K562 (cell line): Measurements from ENCODE around the gene MEST. TPM values are rescaled to one million over a fixed set of nuclear protein-coding genes. Genes with fewer than 3 reads are reported as not detected.
A peak's percentile ranks its signal among the peaks of the same experiment; 100 is the strongest.

ENCODE experiments used
- ATAC-seq: fragments of 200-7000 bp; cut with Tn5 transposase; 3 replicates; pipeline ENCODE4 v1.9.1; 2020; ENCODE audit warnings: moderate library complexity
- BruUV-seq: library from RNA; stranded (reverse); fragments of 400-500 nt; replicated peaks from 2 replicates; lab custom pipeline; 2021; lab: Mats Ljungman, UMichigan
- CTCF ChIA-PET: fragments of 300-600 bp; formaldehyde crosslinking; extraction: SDS; loops from one replicate; lab custom pipeline; 2021; ENCODE audit warnings: low intra/inter-chr PET ratio; lab: Yijun Ruan, JAX
- POLR2A ChIA-PET: fragments of 300-600, 350-650 bp; sonication (Branson Sonifier 250); formaldehyde crosslinking; extraction: SDS; loops from one replicate; lab custom pipeline; 2021; ENCODE audit warnings: antibody characterized with exemption, inconsistent platforms; lab: Yijun Ruan, JAX
- DNase-seq, 4 experiments: peaks; one replicate each; pipeline versions ENCODE4 v3.0.0 to v3.0.0-alpha.2; 2011 to 2018; ENCODE audit warnings: low spot score in 3 of 4, mixed read lengths in 3 of 4; ENCODE audit errors: extremely low read depth in 1 of 4
- FAIRE-seq: peaks from 2 replicates; lab custom pipeline; 2011; peaks lifted over from hg19 to GRCh38; lab: Jason Lieb, UNC
- H2AFZ ChIP-seq: 2 replicates; pipeline ENCODE4 v1.6.0; 2011; ENCODE audit warnings: low read depth, low read length, control low read depth, inconsistent platforms
- H3K27ac ChIP-seq: fragments of 200-600 bp; 3 replicates; pipeline ENCODE4 v1.8.0; 2011; ENCODE audit warnings: low read depth, mild to moderate bottlenecking, control low read depth, inconsistent platforms, low read length, moderate library complexity, mixed read lengths; ENCODE audit errors: extremely low read depth
- H3K27me3 ChIP-seq, 2 experiments: fragments of 300-600 bp in 1 of 2; 2 replicates in 1 of 2; 3 replicates in 1 of 2; pipeline versions ENCODE4 v1.6.0 to v1.8.0; 2011; ENCODE audit warnings: inconsistent platforms in 2 of 2, low read length in 2 of 2, mild to moderate bottlenecking in 1 of 2, mixed read lengths in 1 of 2, moderate library complexity in 1 of 2; ENCODE audit not compliant: control insufficient read depth in 2 of 2, insufficient read depth in 2 of 2
- H3K36me3 ChIP-seq: fragments of 300-600 bp; 3 replicates; pipeline ENCODE4 v1.8.0; 2011; ENCODE audit warnings: mild to moderate bottlenecking, low read length, inconsistent platforms; ENCODE audit not compliant: control insufficient read depth, insufficient read depth
- H3K4me1 ChIP-seq, 2 experiments: fragments of 200-600 bp in 1 of 2; replicated peaks in 1 of 2; 2 replicates in 1 of 2; 3 replicates in 1 of 2; pipeline versions ENCODE4 v1.5.1 to v1.8.0; 2011; ENCODE audit warnings: inconsistent platforms in 2 of 2, low read length in 2 of 2, mild to moderate bottlenecking in 1 of 2, mixed read lengths in 1 of 2, moderate library complexity in 1 of 2; ENCODE audit not compliant: control insufficient read depth in 2 of 2, insufficient read depth in 2 of 2
- H3K4me2 ChIP-seq: 2 replicates; pipeline ENCODE4 v1.6.1; 2011; ENCODE audit warnings: low read length, control low read depth, inconsistent platforms, mixed read lengths; ENCODE audit not compliant: insufficient read depth
- H3K4me3 ChIP-seq: fragments of 200-600 bp; sonication (generic), shearing (Covaris generic); 2 replicates; pipeline ENCODE4 v1.5.1; 2016; ENCODE audit warnings: control low read depth, inconsistent platforms
- H3K79me2 ChIP-seq: fragments of 200-600 bp; 3 replicates; pipeline ENCODE4 v1.8.0; 2011; ENCODE audit warnings: low read length, inconsistent platforms; ENCODE audit not compliant: control insufficient read depth, insufficient read depth
- H3K9ac ChIP-seq, 2 experiments: 2 replicates each; pipeline versions ENCODE4 v1.6.0 to v1.6.1; 2011; ENCODE audit warnings: low read depth in 2 of 2, low read length in 2 of 2, control low read depth in 1 of 2, inconsistent platforms in 1 of 2, mild to moderate bottlenecking in 1 of 2, mixed read lengths in 1 of 2; ENCODE audit not compliant: insufficient read depth in 1 of 2
- H3K9me1 ChIP-seq: one replicate; pipeline ENCODE4 v1.6.0; 2011; ENCODE audit warnings: inconsistent platforms, mild to moderate bottlenecking, low read length, moderate library complexity; ENCODE audit not compliant: control insufficient read depth, insufficient read depth
- H3K9me3 ChIP-seq: replicated peaks from 2 replicates; pipeline ENCODE4 v1.5.1; 2011; ENCODE audit warnings: low read depth, low read length, inconsistent platforms; ENCODE audit not compliant: control insufficient read depth, insufficient read depth
- H4K20me1 ChIP-seq: replicated peaks from 2 replicates; pipeline ENCODE4 v1.6.1; 2011; ENCODE audit warnings: low read length, inconsistent platforms, mixed read lengths; ENCODE audit not compliant: control insufficient read depth, insufficient read depth
- BHLHE40 ChIP-seq: IDR thresholded peaks from 2 replicates; pipeline ENCODE4 v1.6.1; 2011; ENCODE audit warnings: low read length, improper control_type of control experiment
- CBFA2T3 ChIP-seq: fragments of 450-650 bp; IDR thresholded peaks from 2 replicates; pipeline ENCODE4 v1.6.1; 2017
- CREB3 ChIP-seq: fragments of 450-650 bp; conservative IDR thresholded peaks from 2 replicates; pipeline ENCODE4 v1.6.1; 2016; ENCODE audit warnings: missing genetic modification characterization, low read depth, mild to moderate bottlenecking, missing compliant biosample characterization, moderate library complexity
- DPF2 ChIP-seq: fragments of 450-650 bp; IDR thresholded peaks from 2 replicates; pipeline ENCODE4 v1.6.1; 2016
- EP300 ChIP-seq: IDR thresholded peaks from 2 replicates; pipeline ENCODE4 v1.6.1; 2012; ENCODE audit warnings: low read length, improper control_type of control experiment
- FUS ChIP-seq: fragments of 200-400 bp; formaldehyde crosslinking; optimal IDR thresholded peaks from 2 replicates; pipeline ENCODE3; 2017; ENCODE audit warnings: low read depth, low read length
- KDM5B ChIP-seq: fragments of 200-600 bp; sonication (generic); IDR thresholded peaks from 2 replicates; pipeline ENCODE4 v1.6.1; 2012; ENCODE audit warnings: low read depth, mild to moderate bottlenecking, moderate library complexity, low read length, control low read depth, inconsistent platforms; ENCODE audit not compliant: insufficient replicate concordance
- KHSRP ChIP-seq: fragments of 450-650 bp; IDR thresholded peaks from 2 replicates; pipeline ENCODE4 v1.6.1; 2017
- NCOA4 ChIP-seq: fragments of 450-650 bp; IDR thresholded peaks from 2 replicates; pipeline ENCODE4 v1.6.1; 2018; ENCODE audit warnings: mild to moderate bottlenecking; ENCODE audit not compliant: partially characterized antibody
- NFIC ChIP-seq: fragments of 450-650 bp; IDR thresholded peaks from 2 replicates; pipeline ENCODE4 v1.6.1; 2017; ENCODE audit warnings: mild to moderate bottlenecking, inconsistent platforms
- NFIX ChIP-seq: fragments of 250-450 bp; sonication (Bioruptor Pico); IDR thresholded peaks from 2 replicates; pipeline ENCODE4 v1.4.0; 2020; ENCODE audit warnings: low read depth, mild to moderate bottlenecking, moderate library complexity
- PCBP1 ChIP-seq: fragments of 200-400 bp; formaldehyde crosslinking; IDR thresholded peaks from 2 replicates; pipeline ENCODE4 v1.6.1; 2018; ENCODE audit warnings: mild to moderate bottlenecking, low read depth, low read length; ENCODE audit not compliant: poor library complexity, severe bottlenecking
- POLR2AphosphoS5 ChIP-seq: IDR thresholded peaks from 2 replicates; pipeline ENCODE4 v1.6.1; 2011; ENCODE audit warnings: mild to moderate bottlenecking, low read depth, low read length, moderate library complexity; ENCODE audit not compliant: control insufficient read depth, insufficient read depth
- PPARD ChIP-seq: fragments of 250-450 bp; sonication (Bioruptor Pico); IDR thresholded peaks from 2 replicates; pipeline ENCODE4 v1.8.0; 2022; ENCODE audit warnings: inconsistent platforms, mild to moderate bottlenecking, moderate library complexity
- RAD21 ChIP-seq, 2 experiments: fragments of 250-450 bp in 1 of 2; fragments of 450-650 bp in 1 of 2; sonication (Bioruptor Pico) in 1 of 2; formaldehyde crosslinking in 1 of 2; IDR thresholded peaks in 1 of 2; conservative IDR thresholded peaks in 1 of 2; 2 replicates each; pipeline versions ENCODE4 v1.4.0 to v1.8.0; 2020 to 2022; ENCODE audit warnings: mild to moderate bottlenecking in 2 of 2, moderate library complexity in 1 of 2
- RBM14 ChIP-seq: fragments of 200-400 bp; formaldehyde crosslinking; IDR thresholded peaks from 2 replicates; pipeline ENCODE4 v1.6.1; 2018; ENCODE audit warnings: low read depth, mild to moderate bottlenecking, low read length, moderate library complexity, borderline replicate concordance; ENCODE audit not compliant: insufficient read depth
- RNF2 ChIP-seq: sonication (generic); IDR thresholded peaks from 2 replicates; pipeline ENCODE4 v1.6.1; 2016
- SMARCA4 ChIP-seq: fragments of 450-650 bp; IDR thresholded peaks from 2 replicates; pipeline ENCODE4 v1.6.1; 2016
- TCF3 ChIP-seq: sonication (generic); formaldehyde crosslinking; IDR thresholded peaks from 2 replicates; pipeline ENCODE4 v1.4.0; 2020; ENCODE audit warnings: mild to moderate bottlenecking, missing genetic modification reagents
- ZNF174 ChIP-seq: fragments of 250-450 bp; sonication (Bioruptor Pico); IDR thresholded peaks from 2 replicates; pipeline ENCODE4 v1.4.0; 2020; ENCODE audit warnings: mild to moderate bottlenecking
- ZNF436 ChIP-seq: fragments of 250-450, 450-650 bp; sonication (Bioruptor Pico); formaldehyde crosslinking; IDR thresholded peaks from 2 replicates; pipeline ENCODE4 v1.7.0; 2020; ENCODE audit warnings: mild to moderate bottlenecking
- WGBS: fragments of 100-300 bp; shearing (Covaris generic); methylation state at CpG from one replicate; pipeline ENCODE4 v1.1.6; 2016; ENCODE audit warnings: low coverage, mixed read lengths; ENCODE audit not compliant: insufficient coverage; ENCODE audit errors: missing lambda C conversion rate; 5-methylcytosine and 5-hydroxymethylcytosine counted together
- in situ Hi-C: fragments of 300-500 bp; cut with MboI; formaldehyde crosslinking; loops from 4 replicates; pipeline ENCODE4 v1.15.0; 2018; ENCODE audit warnings: inconsistent platforms, mixed read lengths
- intact Hi-C: fragments of 100-400 bp; cut with micrococcal nuclease; formaldehyde crosslinking; loops from 2 replicates; pipeline ENCODE4 v1.14.2; 2022
- polyA plus RNA-seq, 8 experiments: library from polyadenylated mRNA; depleted of rRNA in 4 of 8; stranded (reverse) in 5 of 8; unstranded in 3 of 8; fragments of >200 nt; fragmentation: Nextera tagmentation in 2 of 8; fragmentation: Illumina TruSeq in 1 of 8; extraction: Ambion mirVana in 2 of 8; extraction: Trizol in 1 of 8; gene quantifications; 2 replicates each; pipeline versions ENCODE4 v1.2.1 to v1.2.3, GENCODE V29; 2011 to 2014; ENCODE audit warnings: inconsistent platforms in 1 of 8, missing spikeins in 1 of 8
- total RNA-seq, 7 experiments: library from RNA; depleted of rRNA in 6 of 7; stranded (reverse); fragments of >200 nt in 6 of 7; fragmentation: Illumina TruSeq in 2 of 7; extraction: Trizol in 2 of 7; gene quantifications; 2 replicates each; pipeline versions ENCODE4 v1.2.1 to v1.2.3, GENCODE V29; 2011 to 2021; ENCODE audit warnings: low replicate concordance in 1 of 7

MEST gene
- total and polyA plus RNA-seq, 9 of the 15 experiments (the other 6 are each of a cell fraction or from before 2014, with no cell fraction given): 0.04 to 0.74 (median 0.36) TPM; not detected in 1

- TF ChIP-seq FUS: no peak
- TF ChIP-seq KDM5B: no peak
- no peak for TF ChIP-seq ZNF174 (CRISPR knock-in tag)
- TF ChIP-seq RBM14: no peak
- no peak for TF ChIP-seq NFIX (CRISPR knock-in tag)
- no peak for TF ChIP-seq NCOA4
These were observed 30.6 kb upstream of the MEST start (continued) for GRCh38 chr7:130461272-130461671.

DNA sequence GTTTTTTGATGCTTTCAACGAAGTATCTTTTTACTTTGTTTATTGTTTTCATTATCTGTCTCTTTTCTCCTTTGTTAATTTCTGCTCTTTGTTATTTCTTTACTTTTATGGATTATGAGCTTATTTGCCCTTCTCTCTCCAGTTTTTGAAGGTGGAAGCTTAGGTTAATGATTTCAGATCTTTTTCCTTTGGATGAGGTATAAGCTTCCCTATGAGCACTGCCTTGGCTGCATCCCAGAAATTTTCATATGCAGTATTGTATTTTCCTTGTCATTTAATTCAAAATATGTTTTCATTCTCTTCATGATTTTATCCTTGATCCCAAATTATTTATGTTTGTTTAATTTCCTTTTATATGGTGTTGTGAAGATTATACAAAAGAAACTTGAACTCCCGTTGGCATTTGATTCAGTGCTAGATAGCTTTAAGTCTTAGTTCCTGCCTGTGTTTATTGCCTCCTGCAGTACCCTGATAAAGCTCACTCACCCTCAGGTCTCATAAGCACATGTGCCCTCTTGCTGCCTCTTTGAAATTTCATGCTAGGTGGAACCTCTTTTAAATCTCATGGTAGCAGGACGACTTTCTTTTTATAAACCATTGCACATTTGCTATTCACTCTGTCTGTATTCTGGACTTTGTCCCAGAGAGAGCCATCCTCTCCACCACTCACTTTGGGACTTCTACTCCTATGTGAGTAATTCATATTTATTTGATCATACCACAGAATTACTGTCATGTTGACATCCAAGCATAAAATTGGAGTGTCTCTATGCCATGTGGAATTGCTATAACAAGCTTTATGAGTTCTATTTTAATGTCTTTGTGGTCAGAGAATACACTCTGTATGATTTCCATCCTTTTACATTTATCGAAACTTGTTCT lies 28.1 kb upstream of the MEST start:
- in situ Hi-C loops: no loop called here
- CTCF ChIA-PET: no interaction called here
- TF ChIP-seq ZNF436 (CRISPR knock-in tag): no peak
- peak; percentile 77 for TF ChIP-seq CBFA2T3
- no peak for TF ChIP-seq CREB3 (tag)
- TF ChIP-seq PCBP1: no peak
- 0 out of 2 replicates have a peak, but pooled peaks have one; percentile 17 for TF ChIP-seq BHLHE40
- peak; percentile 16; the same call in 1 of the 2 replicates for TF ChIP-seq EP300
- TF ChIP-seq TCF3 (CRISPR knock-in tag): peak; percentile 42; the same call in 1 of the 2 replicates
- TF ChIP-seq RNF2: no peak
- peak; percentile 27; the same call in 1 of the 2 replicates for TF ChIP-seq NFIC
- TF ChIP-seq PPARD (CRISPR knock-in tag): no peak
- TF ChIP-seq SMARCA4: 0 out of 2 replicates have a peak, but pooled peaks have one; percentile 45
- TF ChIP-seq KHSRP: no peak
- peak in 1 of 2 experiments; percentile 18; a peak in 1 of 4 replicates for TF ChIP-seq RAD21 (CRISPR knock-in tag; conservative IDR thresholded peaks at IDR 0.05 in 1 of 2, IDR thresholded peaks at IDR 0.05 in 1 of 2)
- peak; percentile 27; the same call in 1 of the 2 replicates for TF ChIP-seq POLR2AphosphoS5
- peak; percentile 73 for TF ChIP-seq DPF2

More for the DNA sequence above, 28.1 kb upstream of the MEST start:
- no peaks in the 10 kb centered on the region for H3K27me3 ChIP-seq
- H3K4me2 ChIP-seq: no peak overlapping the region
- intact Hi-C loops: loop anchor here (1.0 kb wide), 1 partner anchor 31 kb away; no protein-coding TSS in a partner anchor
- H3K9me1 ChIP-seq: no peaks in the 10 kb centered on the region
- ATAC-seq (peak; percentile 89), FAIRE-seq (no peak), DNase-seq (peak in 2 of 4 experiments; percentile 51)
- H4K20me1 ChIP-seq: no peaks in the 10 kb centered on the region
- H3K4me3 ChIP-seq: no peak overlapping the region
- H2AFZ ChIP-seq: peak overlapping the region; percentile 58
- BruUV-seq: no TSS peak
- no peak overlapping the region for H3K9ac ChIP-seq
- H3K9me3 ChIP-seq: no peaks in the 10 kb centered on the region
- 21% methylated on average over 4 of the region's 4 CpGs for WGBS
- POLR2A ChIA-PET: interaction anchor here (0.8 to 1.6 kb wide), 3 partner anchors 10 to 258 kb away, joined by 4 to 6 read pairs (median 5); partner anchors contain the start of gene TMEM209
- H3K79me2 ChIP-seq: no peaks in the 10 kb centered on the region
- H3K27ac ChIP-seq: no peak overlapping the region
- H3K36me3 ChIP-seq: no peaks in the 10 kb centered on the region; the same call in 2 of the 3 replicates
- 0 out of 5 replicates have a peak, but pooled peaks cover 0 to 4% of the 10 kb centered on the region in 2 experiments for H3K4me1 ChIP-seq
